HG02970 (cell line): ENCODE measurements around the gene TCEAL5.
"Not testable (repeated sequence)": the region's sequence is repeated elsewhere in the genome, so short reads cannot be mapped to it uniquely, and the experiment has no call there.

ENCODE experiments used
- ATAC-seq: cut with Tn5 transposase; IDR thresholded peaks from one replicate; pipeline ENCODE4 v1.9.1; 2021; ENCODE audit warnings: mild to moderate bottlenecking, moderate library complexity, moderate number of reproducible peaks; ENCODE audit not compliant: unreplicated experiment, low FRiP score

Gene TCEAL5

DNA sequence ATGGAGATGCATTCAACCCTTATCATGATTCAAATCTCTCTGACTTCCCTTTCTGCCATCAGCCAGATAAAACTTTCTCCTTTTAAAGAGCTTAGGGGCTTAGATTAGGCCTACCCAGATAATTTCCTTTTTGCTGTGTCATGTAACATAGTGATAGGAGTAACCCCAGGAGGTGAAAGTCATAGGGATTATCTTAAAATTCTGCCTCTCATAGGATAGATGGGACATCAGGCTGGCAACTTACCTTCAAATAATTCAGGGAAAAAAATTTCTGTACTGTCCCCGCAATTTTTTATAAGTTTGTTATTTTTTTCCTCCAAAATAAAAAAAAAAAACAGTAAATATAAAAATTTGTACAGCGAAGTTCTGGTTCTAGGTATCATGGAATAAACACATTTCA lies 40.9 kb downstream of the TCEAL5 start:
- not testable (repeated sequence) for ATAC-seq

DNA sequence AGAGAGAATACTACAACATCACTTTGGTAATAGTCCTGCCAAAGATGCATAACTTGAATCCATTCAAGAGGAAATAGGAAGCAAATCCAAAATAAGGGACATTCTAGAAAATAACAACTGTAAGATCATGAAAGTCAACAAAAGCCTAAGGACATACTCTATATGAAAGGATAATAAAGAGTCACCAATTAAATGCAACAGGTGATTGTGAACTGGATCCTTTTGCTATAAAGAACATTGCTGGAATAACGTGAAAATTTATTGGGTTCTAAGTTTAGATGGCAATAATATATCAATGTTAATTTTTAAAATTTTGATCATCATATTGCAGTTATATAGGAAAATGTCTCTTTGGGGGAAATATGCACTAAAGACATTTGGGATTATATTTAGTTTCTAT lies 41.7 kb downstream of the TCEAL5 start:
- no peak for ATAC-seq

DNA sequence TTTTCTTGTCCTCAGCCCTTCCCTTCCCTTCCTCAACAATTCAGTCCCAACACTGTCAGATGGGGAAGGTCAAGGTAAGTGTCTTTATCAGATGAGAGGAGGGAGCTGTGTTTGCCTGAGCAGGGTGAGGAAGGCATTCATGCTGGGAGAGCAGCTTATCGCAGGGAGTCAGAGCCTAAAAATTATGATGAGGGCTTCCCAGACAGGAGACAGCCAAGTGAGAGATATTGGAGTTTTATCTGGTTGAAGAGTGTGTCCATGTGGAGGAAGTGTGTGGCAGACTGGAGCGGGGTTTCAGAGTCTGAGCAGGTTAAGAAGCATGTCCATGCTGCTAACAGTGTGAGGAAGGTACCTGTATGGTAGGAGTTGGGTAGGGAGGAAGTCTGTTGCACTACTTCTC lies 43.3 kb downstream of the TCEAL5 start:
- no peak for ATAC-seq

DNA sequence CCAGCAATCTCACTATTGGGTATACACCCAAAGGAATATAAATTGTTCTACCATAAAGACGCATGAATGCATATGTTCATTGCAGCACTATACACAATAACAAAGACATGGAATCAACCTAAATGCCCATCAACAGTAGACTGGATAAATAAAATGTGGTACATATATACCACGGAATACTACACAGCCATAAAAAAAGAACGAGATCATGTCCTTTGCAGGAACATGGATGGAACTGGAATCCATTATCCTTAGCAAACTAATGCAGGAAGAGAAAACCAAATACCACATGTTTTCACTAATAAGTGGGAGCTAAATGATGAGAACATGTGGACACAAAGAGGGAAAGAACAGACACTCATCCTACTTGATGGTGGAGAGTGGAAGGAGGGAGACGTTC lies 50.6 kb downstream of the TCEAL5 start:
- ATAC-seq = not testable (repeated sequence)
